Fibroblast of lung (primary cell): Measurements from ENCODE around the gene EBF3. TPM values are rescaled to one million over a fixed set of nuclear protein-coding genes. Genes with fewer than 3 reads are reported as not detected.

Source experiments
- DNase-seq, 2 donors: peaks; one replicate each; pipeline versions ENCODE4 v3.0.0 to v3.0.0-alpha.2; 2010; ENCODE audit warnings: low read depth in 2 of 2
- H2AFZ ChIP-seq: 2 replicates; pipeline ENCODE4 v1.5.1; 2012; ENCODE audit warnings: low read length, control low read depth, inconsistent platforms
- H3K27ac ChIP-seq: 2 replicates; pipeline ENCODE4 v1.5.1; 2011; ENCODE audit warnings: low read length, control low read depth; ENCODE audit not compliant: insufficient read depth
- H3K27me3 ChIP-seq: 2 replicates; pipeline ENCODE4 v1.5.1; 2011; ENCODE audit warnings: mild to moderate bottlenecking, low read length; ENCODE audit not compliant: control insufficient read depth, insufficient read depth
- H3K36me3 ChIP-seq: 2 replicates; pipeline ENCODE4 v1.5.1; 2011; ENCODE audit warnings: low read length; ENCODE audit not compliant: control insufficient read depth, insufficient read depth
- H3K4me1 ChIP-seq: 2 replicates; pipeline ENCODE4 v1.5.1; 2011; ENCODE audit warnings: low read length; ENCODE audit not compliant: control insufficient read depth, insufficient read depth; ENCODE audit errors: extremely low read depth
- H3K4me2 ChIP-seq: 2 replicates; pipeline ENCODE4 v1.5.1; 2011; ENCODE audit warnings: low read length, control low read depth; ENCODE audit not compliant: insufficient read depth; ENCODE audit errors: extremely low read depth
- H3K4me3 ChIP-seq, 4 experiments: fragments of 200-600 bp in 1 of 4; sonication (generic) in 1 of 4; replicated peaks in 1 of 4; 2 replicates each; pipeline ENCODE4 v1.5.1; 2011 to 2016; ENCODE audit warnings: low read length in 4 of 4, low read depth in 3 of 4, mild to moderate bottlenecking in 3 of 4, control low read depth in 2 of 4, inconsistent platforms in 1 of 4, mixed read lengths in 1 of 4; ENCODE audit not compliant: insufficient read depth in 1 of 4; ENCODE audit errors: control extremely low read depth in 1 of 4
- H3K79me2 ChIP-seq: 2 replicates; pipeline ENCODE4 v1.5.1; 2012; ENCODE audit warnings: mild to moderate bottlenecking, low read length, inconsistent platforms; ENCODE audit not compliant: control insufficient read depth, insufficient read depth
- H3K9ac ChIP-seq: 2 replicates; pipeline ENCODE4 v1.5.1; 2011; ENCODE audit warnings: mild to moderate bottlenecking, low read length, control low read depth; ENCODE audit not compliant: insufficient read depth
- H3K9me3 ChIP-seq: 2 replicates; pipeline ENCODE4 v1.5.1; 2012; ENCODE audit warnings: low read depth, low read length; ENCODE audit not compliant: control insufficient read depth, insufficient read depth
- H4K20me1 ChIP-seq: 2 replicates; pipeline ENCODE4 v1.5.1; 2011; ENCODE audit warnings: low read length; ENCODE audit not compliant: control insufficient read depth, insufficient read depth; ENCODE audit errors: extremely low read depth
- CTCF ChIP-seq, 2 donors: IDR thresholded peaks in 1 of 2; conservative IDR thresholded peaks in 1 of 2; 1 replicate in 1 of 2; 2 replicates in 1 of 2; pipeline ENCODE4 v1.5.1; 2011 to 2012; ENCODE audit warnings: low read length in 2 of 2, control low read depth in 1 of 2, inconsistent platforms in 1 of 2, low read depth in 1 of 2, mild to moderate bottlenecking in 1 of 2
- EZH2 ChIP-seq: IDR thresholded peaks from 2 replicates; pipeline ENCODE4 v1.5.1; 2012; ENCODE audit warnings: low read length, control low read depth, mild to moderate bottlenecking; ENCODE audit errors: missing control alignments
- polyA plus RNA-seq, 2 donors: library from polyadenylated mRNA; depleted of rRNA in 1 of 2; stranded (reverse) in 1 of 2; unstranded in 1 of 2; fragments of >200 nt; gene quantifications; 2 replicates each; pipeline ENCODE4 v1.2.1, GENCODE V29; 2011 to 2012; ENCODE audit warnings: missing spikeins in 1 of 2
- total RNA-seq: library from RNA; depleted of rRNA; stranded (reverse); fragments of >200 nt; gene quantifications from 2 replicates; pipeline ENCODE4 v1.2.1, GENCODE V29; 2014

The EBF3 gene
- total and polyA plus RNA-seq, 2 donors (not counting 1 experiment from before 2014, with no cell fraction given), result 0.12 to 0.17 TPM

- no peak overlapping the region for H3K27ac ChIP-seq
- no peak for TF ChIP-seq CTCF (conservative IDR thresholded peaks at IDR 0.05 in 1 of 2, IDR thresholded peaks at IDR 0.05 in 1 of 2; ENCODE audit: low read depth in 1 of 2, low read length in 2 of 2)
- TF ChIP-seq EZH2, result no peak
- DNase-seq, result no peak
Observed at GRCh38 chr10:129919358-129919757, 44.7 kb downstream of the EBF3 start.

GRCh38 chr10:129918836-129919235 lies 45.2 kb downstream of the EBF3 start:
- H3K79me2 ChIP-seq, result no peaks in the 10 kb centered on the region
- no peaks in the 10 kb centered on the region for H3K4me1 ChIP-seq
- no peak for DNase-seq
- no peaks in the 10 kb centered on the region for H3K27me3 ChIP-seq
- no peak for TF ChIP-seq CTCF (conservative IDR thresholded peaks at IDR 0.05 in 1 of 2, IDR thresholded peaks at IDR 0.05 in 1 of 2; ENCODE audit: low read depth in 1 of 2, low read length in 2 of 2)
- TF ChIP-seq EZH2, result no peak
- no peaks in the 10 kb centered on the region for H3K36me3 ChIP-seq
- H2AFZ ChIP-seq, result no peak overlapping the region
- no peaks in the 10 kb centered on the region for H4K20me1 ChIP-seq
- H3K4me3 ChIP-seq, result no peak overlapping the region
- H3K27ac ChIP-seq, result no peak overlapping the region
- no peak overlapping the region for H3K4me2 ChIP-seq
- no peaks in the 10 kb centered on the region for H3K9me3 ChIP-seq
- H3K9ac ChIP-seq, result no peak overlapping the region

More at GRCh38 chr10:129919358-129919757, 44.7 kb downstream of the EBF3 start:
- no peaks in the 10 kb centered on the region for H3K4me1 ChIP-seq
- no peak overlapping the region for H3K4me2 ChIP-seq
- no peak overlapping the region for H2AFZ ChIP-seq
- no peaks in the 10 kb centered on the region for H3K36me3 ChIP-seq
- no peaks in the 10 kb centered on the region for H3K79me2 ChIP-seq
- H3K4me3 ChIP-seq, result no peak overlapping the region
- no peaks in the 10 kb centered on the region for H4K20me1 ChIP-seq
- H3K9ac ChIP-seq, result no peak overlapping the region
- no peaks in the 10 kb centered on the region for H3K9me3 ChIP-seq
- H3K27me3 ChIP-seq, result no peaks in the 10 kb centered on the region

GRCh38 chr10:129918401-129918800 lies 45.7 kb downstream of the EBF3 start:
- TF ChIP-seq EZH2 (no peak), CTCF (conservative IDR thresholded peaks at IDR 0.05 in 1 of 2, IDR thresholded peaks at IDR 0.05 in 1 of 2; ENCODE audit: low read depth in 1 of 2, low read length in 2 of 2) (no peak)
- H3K4me3 ChIP-seq, result no peak overlapping the region
- no peak overlapping the region for H2AFZ ChIP-seq
- H3K4me2 ChIP-seq, result no peak overlapping the region
- no peak overlapping the region for H3K9ac ChIP-seq
- H3K4me1 ChIP-seq, result no peaks in the 10 kb centered on the region
- H3K27ac ChIP-seq, result no peak overlapping the region
- no peaks in the 10 kb centered on the region for H3K9me3 ChIP-seq
- H4K20me1 ChIP-seq, result no peaks in the 10 kb centered on the region
- DNase-seq, result no peak
- no peaks in the 10 kb centered on the region for H3K27me3 ChIP-seq
- no peaks in the 10 kb centered on the region for H3K36me3 ChIP-seq
- H3K79me2 ChIP-seq, result no peaks in the 10 kb centered on the region
